NCI-H2196 treated with DMSO at 0.1 percent for 48 hours (cell line): ENCODE data around the gene OR51B2.
"Not testable (repeated sequence)": the region's sequence is repeated elsewhere in the genome, so short reads cannot be mapped to it uniquely, and the experiment has no call there.

Source experiments
- DNase-seq: peaks from one replicate; lab custom pipeline; 2025; ENCODE audit not compliant: unreplicated experiment; lab: John Stamatoyannopoulos, UW

The OR51B2 gene, protein sequence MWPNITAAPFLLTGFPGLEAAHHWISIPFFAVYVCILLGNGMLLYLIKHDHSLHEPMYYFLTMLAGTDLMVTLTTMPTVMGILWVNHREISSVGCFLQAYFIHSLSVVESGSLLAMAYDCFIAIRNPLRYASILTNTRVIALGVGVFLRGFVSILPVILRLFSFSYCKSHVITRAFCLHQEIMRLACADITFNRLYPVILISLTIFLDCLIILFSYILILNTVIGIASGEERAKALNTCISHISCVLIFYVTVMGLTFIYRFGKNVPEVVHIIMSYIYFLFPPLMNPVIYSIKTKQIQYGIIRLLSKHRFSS

DNA sequence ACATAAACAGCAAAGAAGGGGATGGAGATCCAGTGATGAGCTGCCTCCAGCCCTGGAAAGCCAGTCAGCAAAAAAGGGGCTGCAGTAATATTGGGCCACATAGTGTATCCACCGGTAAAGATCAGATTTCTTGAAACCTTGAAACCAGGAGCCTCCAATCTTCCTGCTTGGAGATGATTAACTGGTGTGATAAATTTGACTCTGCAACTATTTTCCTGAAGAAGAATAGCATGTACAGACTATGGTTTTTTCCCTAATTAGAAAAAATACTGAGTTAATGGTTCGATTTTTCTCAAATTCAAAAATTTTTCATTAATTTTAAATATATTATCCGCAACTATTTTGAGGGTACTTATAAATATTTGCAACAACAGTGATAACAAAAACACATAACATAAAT lies at the start of gene OR51B2:
TSS of gene OR51B2 (minus strand) at position 101 of the 400 bp plus-strand sequence. CDS start at position 101, 0 bp downstream.
- DNase-seq = no peak

DNA sequence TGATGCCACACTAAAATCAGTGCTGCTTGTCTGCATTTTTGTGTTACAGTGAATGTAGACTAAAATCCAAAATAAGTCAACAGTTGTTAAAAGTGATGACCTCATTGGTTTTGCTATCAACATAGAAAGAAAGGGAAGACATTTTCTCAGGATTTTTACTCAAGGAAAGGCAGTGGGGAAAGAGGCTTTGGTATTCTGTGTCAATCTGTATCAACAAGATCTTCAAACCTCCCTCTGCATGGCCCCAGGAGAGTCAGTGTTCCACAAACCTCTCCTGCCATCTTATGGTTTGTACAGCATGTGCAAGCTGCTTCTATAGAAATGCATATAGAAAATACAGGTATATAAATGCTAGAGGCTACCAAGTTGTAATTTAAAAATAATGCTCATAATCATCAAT lies 45.7 kb upstream of the OR51B2 start:
- no peak for DNase-seq

DNA sequence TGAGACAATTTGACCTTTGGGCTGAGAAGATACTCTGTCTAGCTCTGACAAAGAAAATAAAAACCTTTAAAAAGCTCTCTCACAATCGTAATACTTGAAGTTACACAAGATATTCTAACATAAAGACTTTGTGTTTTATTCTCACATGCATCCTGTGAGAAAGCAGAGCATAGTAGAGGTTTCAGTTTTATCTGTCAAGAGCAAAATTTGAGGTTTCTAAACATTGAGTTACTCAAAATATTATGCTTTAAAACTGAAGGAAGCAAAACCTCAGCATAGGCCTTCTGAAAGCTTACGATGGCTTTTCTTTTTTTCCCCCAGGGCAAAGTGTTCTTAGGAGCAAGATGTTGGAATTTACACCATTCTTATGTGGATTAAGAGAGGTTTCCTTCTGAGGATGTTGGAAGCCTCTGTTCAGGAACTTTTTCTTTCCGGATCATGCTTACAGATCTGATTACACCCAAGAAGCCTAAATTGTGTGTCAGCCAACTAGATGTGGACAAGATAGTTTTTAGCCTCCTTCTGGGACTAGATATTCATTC lies 44.5 kb upstream of the OR51B2 start:
- DNase-seq = no peak

DNA sequence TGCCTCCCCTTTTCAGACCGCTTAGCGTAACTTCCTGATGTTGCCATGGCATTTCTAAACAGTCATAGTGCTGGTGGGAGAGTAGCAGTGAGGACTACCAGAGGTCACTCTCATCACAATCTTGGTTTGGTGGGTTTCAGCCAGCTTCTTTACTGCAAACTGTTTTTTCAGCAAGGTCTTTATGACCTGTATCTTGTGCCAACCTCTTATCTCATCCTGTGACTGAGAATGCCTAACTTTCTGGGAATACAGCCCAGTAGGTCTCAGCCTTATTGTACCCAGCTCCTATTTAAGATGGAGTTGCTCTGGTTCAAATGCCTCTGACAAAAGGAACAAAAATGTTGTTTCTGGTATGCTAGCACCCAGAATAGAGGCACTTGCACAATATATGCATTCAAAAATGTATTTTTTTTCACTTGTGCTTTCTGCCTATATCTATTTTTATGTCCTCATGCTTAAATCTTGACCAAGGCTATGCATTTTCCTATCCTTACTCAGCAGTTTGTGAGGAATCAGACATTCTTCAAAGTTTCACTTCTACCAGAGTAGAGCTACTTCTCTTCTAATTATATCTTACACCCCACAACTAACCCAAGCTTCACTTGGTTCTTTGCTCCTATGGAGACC lies 43.5 kb upstream of the OR51B2 start:
- no peak for DNase-seq

DNA sequence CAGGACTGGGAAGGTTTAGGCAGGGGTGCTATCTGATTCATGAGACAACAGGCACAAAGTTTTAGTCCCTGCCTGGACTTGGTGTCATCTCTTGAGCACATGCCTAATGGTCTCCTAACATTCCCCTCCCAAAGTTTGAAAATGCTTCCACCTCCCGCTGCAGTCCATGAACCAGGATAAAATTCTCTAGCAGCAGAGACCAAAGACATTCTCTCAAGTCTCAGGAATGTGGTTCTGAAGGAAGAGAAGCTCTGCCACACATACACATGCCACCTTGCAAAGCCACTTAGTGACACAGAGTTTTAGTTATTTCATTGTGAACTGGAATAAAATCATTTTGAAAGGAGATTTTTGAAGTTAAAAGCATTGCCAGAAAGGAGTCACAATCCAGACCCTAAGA lies 42.8 kb upstream of the OR51B2 start:
- DNase-seq = no peak

DNA sequence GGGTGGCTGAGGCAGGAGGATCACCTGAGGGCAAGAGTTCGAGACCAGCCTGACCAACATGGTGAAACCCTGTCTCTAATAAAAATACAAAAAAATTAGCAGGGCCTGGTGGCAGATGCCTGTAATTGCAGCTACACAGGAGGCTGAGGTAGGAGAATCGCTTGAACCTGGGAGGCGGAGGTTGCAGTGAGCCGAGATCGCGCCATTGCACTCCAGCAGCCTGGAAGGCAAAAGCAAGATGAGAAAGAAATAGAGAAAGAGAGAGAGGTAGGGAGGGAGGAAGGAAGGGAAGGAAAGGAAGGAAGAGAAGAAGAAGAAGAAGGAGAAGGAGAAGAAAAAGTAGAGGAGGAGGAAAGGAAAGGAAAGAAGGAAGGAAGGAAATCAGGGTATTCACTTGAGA lies 42.3 kb upstream of the OR51B2 start:
- not testable (repeated sequence) for DNase-seq

DNA sequence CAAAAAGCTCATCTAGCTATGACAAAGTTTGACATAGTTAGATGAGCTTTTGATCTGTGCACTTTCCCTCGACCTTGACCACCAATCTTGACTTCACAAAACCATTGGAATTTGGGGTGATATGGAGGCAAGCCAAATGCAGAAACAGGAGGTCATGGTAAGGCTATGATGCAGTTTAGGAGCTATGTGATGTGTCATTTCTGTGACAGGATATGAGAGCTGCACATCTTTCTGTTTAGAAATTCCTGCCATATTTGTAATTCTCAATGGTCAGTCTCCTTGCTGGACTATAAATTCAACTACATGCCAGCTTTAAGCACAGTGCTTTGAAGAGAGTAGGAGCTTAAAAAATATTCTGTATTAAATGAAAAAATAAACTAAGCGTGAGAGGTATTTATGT lies 40.1 kb upstream of the OR51B2 start:
- DNase-seq = no peak

DNA sequence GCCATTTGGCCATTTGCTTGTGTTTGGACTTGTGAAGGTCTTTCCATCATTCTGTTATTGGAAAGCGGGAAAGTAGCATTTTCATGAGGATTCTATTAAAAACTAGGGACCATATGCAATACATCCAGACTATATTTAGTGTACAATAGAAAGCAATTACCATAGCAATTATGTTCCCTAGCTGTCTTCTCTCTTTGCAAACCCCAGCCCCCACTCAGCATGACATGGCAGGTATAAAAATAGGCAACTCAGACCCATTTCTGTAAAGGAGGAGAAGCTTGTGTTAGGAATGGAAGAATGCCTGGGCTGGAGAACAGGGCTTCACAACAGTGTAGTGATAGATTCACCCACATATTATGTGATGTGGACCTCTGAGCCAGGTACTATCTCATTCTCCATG lies 39.6 kb upstream of the OR51B2 start:
- no peak for DNase-seq

DNA sequence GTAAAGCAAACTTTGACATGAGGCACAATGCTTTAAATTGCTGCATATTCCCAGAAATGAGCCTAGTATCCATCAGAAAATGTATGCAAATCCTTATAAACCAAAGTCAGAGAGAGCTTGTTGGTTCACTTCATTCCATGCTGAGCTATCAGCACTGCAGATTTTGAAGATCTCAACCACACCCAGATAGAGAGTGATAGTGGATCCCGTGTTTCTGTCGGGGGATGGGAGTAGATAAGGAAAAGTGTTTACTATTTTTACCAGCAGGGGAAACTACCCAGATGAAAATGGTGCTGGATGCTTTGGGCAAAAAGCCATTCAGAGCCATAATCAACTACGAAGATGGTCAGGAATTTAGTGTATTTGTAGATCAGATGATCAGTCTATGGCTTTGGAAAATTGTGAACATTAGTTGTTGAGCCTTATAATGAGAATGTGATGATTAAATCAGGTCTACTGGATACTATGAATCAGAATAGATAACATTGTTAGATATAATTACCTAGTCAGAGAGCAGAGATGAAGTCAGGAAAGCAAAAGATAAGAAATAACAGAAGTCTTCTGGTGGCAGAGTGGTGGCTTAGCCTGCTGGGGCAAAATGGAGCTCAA lies 38.0 kb upstream of the OR51B2 start:
- DNase-seq = no peak

DNA sequence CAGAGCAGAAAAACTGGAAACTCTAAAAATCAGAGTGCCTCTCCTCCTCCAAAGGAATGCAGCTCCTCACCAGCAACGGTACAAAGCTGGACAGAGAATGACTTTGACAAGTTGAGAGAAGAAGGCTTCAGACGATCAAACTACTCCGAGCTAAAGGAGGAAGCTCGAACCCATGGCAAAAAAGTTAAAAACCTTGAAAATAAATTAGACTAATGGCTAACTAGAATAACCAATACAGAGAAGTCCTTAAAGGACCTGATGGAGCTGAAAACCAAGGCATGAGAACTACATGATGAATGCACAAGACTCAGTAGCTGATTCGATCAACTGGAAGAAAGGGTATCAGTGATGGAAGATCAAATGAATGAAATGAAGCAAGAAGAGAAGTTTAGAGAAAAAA lies 31.9 kb upstream of the OR51B2 start:
- DNase-seq = not testable (repeated sequence)

DNA sequence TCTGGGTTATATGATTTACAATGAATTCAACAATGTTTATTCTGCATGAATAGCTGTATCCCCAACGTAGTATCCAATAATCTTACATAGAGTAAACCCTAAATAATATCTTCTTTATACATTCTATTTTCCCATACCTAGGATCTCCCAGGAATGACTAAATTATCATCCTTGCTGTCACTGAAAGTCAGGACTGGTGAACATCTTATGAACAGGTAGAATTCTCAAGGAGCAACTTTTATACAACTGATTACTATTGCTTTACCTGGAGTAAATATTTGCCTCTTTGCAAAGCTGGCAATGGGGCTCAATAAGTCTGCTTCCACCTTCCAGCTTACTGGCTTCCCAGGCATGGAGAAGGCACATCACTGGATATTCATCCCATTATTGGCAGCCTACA lies 27.1 kb upstream of the OR51B2 start, which contains the start of gene OR51B6:
TSS of gene OR51B6 (plus strand) at position 301 of the 400 bp plus-strand sequence. CDS start at position 301, 0 bp downstream.
- DNase-seq = no peak

DNA sequence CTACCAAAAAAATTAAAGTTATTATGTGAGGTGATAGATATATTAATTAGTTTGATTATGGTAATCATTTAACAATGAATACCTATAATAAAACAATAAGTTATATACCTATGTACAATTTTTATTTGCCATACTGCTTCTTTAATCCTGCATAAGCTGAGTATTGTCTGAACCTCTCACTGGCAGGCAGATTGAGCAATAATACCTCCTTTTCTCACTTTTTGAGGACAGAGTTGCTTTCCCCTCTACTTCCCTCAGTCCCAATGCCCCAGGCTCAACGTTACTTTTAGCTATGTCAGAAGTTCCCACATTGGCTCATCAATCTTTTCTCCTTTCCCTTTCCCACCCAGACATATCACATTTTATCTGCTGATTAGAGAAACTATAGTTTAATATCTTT lies 25.5 kb upstream of the OR51B2 start:
- DNase-seq = no peak

DNA sequence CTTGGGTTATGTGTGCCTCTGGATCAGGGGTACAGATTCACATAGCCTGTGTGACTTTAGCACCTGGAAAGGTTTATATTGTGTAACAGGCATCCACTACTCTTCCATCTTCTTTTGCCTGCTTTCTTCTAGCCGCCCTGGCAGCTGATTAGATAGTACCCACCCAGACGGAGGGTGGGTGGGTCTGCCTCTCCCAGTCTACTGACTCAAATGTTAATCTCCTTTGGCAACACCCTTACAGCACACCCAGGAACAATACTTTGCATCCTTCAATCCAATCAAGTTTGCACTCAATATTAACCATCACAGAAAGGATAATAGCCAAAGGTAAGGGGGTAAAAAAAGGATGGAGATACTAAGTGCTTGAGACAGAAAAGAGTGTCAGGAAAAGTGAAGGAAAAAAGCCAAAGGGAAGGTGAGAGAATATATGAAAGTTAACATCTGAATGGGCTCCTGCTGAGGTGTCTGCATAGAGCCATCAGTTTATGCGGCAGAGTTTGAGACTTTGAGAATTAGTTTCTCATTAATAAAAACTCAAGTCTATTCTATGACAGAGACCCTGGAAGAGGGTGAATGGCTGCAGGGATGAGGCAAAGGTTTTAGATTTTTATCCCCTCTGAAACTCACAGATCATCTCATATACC lies 24.6 kb upstream of the OR51B2 start:
- no peak for DNase-seq

DNA sequence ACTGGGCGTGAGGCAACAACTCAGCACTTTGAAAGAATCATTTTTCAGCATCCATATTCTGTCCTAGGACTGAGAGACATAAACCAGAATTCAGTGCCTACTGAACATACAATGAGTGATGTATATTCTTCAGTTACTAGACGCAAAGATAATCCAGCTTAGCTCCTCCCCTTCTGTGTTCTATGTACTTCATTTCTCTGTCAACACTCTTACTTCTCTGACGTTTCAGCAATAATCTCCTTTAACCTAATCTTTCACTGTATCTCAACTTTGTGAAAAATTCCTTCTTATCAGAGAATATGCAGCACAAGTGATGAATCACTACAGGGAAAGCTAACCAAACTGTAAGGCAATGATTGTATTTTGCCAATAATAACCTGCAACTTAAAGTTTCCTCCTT lies 21.7 kb upstream of the OR51B2 start:
- no peak for DNase-seq

DNA sequence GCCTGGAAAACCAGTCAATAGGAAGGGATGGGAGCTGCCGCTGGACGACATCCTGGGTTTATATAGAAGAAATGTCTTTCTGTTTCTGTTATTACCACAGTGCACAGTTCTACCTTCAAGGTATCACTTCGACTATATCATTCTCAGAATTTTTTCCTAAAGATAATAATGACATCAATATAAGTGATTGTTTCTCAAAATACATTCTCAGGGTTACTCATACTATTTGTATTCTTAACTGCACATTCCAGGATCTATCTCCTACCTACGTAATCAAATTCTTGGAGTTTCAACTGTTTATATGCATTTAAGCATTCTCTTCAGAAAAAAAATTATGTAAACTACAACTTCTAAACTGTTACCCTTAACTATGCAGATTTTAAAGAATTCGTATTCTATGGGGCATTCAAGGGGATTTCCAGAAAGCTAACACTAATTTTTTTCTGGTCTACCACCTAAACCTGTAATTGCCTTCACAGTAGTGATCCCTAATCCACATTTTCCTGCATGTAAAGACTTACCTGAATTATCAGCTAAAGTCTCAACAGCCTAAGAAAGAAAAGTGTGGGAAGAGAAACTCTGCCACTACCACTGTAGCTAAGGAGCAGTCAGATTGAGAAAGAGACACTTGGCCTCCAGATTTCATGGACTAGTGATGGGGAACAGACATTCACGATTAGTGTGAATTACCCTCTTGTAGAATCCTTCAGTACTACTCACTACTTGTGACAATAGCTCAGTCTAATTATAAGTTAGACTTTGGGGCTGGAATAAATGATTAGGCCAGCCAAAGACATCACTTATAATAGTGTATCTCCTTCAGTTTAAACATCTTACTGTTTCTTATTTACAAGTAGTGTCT lies 19.6 kb upstream of the OR51B2 start, which contains the start of gene OR51B5:
TSS of gene OR51B5 (minus strand) at position 51 of the 862 bp plus-strand sequence. CDS start at position 51, 0 bp downstream.
- DNase-seq = no peak

DNA sequence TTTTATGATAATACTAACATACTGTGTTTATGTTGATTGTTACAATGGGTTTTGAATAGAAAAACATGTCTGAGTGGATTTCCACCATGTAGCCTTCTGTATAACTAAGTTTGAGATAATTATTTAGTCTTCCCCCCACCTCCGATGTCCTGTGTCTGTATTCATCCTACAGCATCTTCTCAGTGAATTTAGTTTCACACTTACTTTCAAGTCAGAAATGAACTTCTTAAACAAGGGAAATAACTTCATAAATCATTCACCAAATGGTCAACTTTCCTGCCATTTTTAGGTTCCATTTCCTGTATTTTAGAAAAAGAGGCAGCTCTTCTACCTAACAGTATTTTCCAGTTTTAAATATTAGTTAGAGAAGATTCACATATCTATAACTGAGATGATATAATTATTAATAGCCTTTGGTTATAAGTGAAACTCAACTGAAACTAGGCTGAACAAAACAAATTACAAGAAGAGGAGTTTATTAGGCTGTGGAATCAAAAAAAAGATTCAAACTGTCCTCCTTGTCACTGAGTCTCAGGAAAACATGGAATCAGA lies 15.8 kb upstream of the OR51B2 start:
- DNase-seq = no peak

DNA sequence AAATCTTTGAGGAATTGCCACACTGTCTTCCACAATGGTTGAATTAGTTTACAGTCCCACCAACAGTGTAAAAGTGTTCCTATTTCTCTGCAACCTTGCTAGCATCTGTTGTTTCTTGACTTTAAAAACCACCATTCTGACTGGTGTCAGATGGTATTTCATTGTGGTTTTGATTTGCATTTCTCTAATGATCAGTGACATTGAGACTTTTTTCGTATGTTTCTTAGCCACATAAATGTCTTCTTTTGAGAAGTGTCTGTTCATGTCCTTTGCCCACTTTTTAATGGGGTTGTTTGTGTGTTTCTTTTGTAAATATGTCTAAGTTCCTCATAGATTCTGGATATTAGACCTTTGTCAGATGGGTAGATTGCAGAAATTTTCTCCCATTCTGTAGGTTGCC lies 13.2 kb upstream of the OR51B2 start:
- DNase-seq = not testable (repeated sequence)

DNA sequence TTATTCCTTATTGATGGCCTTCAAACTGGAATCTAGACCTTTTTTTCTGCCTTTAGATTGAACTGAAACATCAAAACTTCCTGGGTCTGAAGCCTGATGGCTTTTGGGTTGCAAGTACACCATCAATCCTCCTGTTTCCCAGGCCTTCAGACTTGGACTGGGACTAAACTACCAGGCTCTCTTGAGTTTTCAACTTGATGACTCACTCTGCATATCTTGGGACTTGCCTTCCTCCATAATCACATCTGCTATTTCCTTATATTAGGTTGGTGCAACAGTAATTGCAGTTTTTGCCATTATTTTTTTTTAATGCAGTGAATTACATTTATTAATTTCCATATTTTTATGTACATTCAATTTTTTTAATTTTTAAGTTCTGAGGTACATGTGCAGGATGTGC lies 12.2 kb upstream of the OR51B2 start:
- no peak for DNase-seq

DNA sequence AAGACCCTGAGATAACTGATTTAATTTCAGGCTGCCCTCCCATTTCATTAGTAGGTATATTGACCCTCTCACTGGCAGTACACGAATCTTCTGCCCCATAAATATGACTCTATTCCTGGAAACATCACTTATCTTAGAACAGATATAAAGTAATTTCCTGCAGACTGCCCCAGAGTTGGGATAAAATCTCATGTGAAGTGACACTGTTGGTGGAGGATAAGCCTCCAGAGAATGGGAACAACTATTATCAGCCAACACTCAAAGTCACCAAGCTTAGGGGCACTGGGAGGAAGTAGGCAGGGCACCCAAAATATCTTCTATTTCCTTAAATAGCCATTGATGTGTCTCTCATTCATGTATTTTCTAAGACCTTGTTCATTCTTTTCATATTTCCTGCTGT lies 11.1 kb upstream of the OR51B2 start:
- no peak for DNase-seq

DNA sequence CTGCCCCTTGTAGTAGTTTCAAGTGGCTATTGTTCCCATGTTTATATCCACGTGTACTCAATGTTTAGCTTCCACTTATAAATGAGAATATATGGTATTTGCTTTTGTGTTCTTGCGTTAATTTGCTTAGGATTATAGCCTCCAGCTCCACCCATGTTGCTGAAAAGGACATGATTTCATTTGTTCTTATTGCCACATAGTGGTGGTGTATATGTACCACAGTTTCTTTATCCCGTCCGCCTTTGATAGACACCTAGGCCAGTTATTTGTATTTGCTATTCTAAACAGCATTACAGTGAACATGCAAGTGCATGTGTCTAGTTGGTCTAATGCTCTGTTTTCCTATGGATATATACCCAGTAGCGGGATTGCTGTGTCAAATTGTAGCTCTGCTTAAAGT lies 6.8 kb downstream of the OR51B2 start:
- no peak for DNase-seq
